Stimulated activated naive B cell treated with anti-CD40 and anti-IgM and Interleukin-4, amounts not matched to agents 10 μg/mL and 1 μg/mL and 100 μg/mL, for 72 hours (primary cell): Measurements from ENCODE around the gene STRN3.

Experiments used
- ATAC-seq, 2 donors: fragments of 150-1000 bp; cut with Tn5 transposase; replicated peaks; 2 replicates each; pipeline ENCODE4 v1.10.0; 2021; ENCODE audit warnings: moderate library complexity in 1 of 2
- DNase-seq: peaks from one replicate; pipeline ENCODE4 v3.0.0; 2021
- H3K27ac Mint-ChIP-seq: one replicate; pipeline ENCODE4 v1.8.0; 2022; ENCODE audit warnings: mild to moderate bottlenecking, mixed read lengths
- H3K27me3 Mint-ChIP-seq, 2 donors: one replicate each; pipeline ENCODE4 v1.8.0; 2022; ENCODE audit warnings: mixed read lengths in 2 of 2
- H3K36me3 Mint-ChIP-seq, 2 donors: one replicate each; pipeline ENCODE4 v1.8.0; 2022; ENCODE audit warnings: mixed read lengths in 2 of 2, mild to moderate bottlenecking in 1 of 2
- H3K4me1 Mint-ChIP-seq, 2 donors: one replicate each; pipeline ENCODE4 v1.8.0; 2022; ENCODE audit warnings: mixed read lengths in 2 of 2, mild to moderate bottlenecking in 1 of 2
- H3K4me3 Mint-ChIP-seq, 2 donors: one replicate each; pipeline ENCODE4 v1.8.0; 2022; ENCODE audit warnings: mild to moderate bottlenecking in 2 of 2, mixed read lengths in 2 of 2, moderate library complexity in 1 of 2
- H3K9me3 Mint-ChIP-seq, 2 donors: one replicate each; pipeline ENCODE4 v1.8.0; 2022; ENCODE audit warnings: mixed read lengths in 2 of 2, mild to moderate bottlenecking in 1 of 2

The STRN3 gene

GRCh38 chr14:30855345-30856037, 170.7 kb downstream of the STRN3 start:
- H3K4me1 Mint-ChIP-seq, result peaks cover 20 to 25% of the 10 kb centered on the region in 2 donors
- ATAC-seq (peak; percentile 87 to 89), DNase-seq (peak; percentile 76)
- H3K36me3 Mint-ChIP-seq, result peaks cover 1 to 7% of the 10 kb centered on the region in 2 donors
- H3K27me3 Mint-ChIP-seq, result peaks cover 2 to 11% of the 10 kb centered on the region in 2 donors
- peak overlapping the region; percentile 9 to 46 for H3K4me3 Mint-ChIP-seq
- peak overlapping the region; percentile 93 for H3K27ac Mint-ChIP-seq
- peaks cover 5 to 6% of the 10 kb centered on the region in 2 donors for H3K9me3 Mint-ChIP-seq

- peak; percentile 35 to 38 for ATAC-seq
- peaks cover 5 to 6% of the 10 kb centered on the region in 2 donors for H3K9me3 Mint-ChIP-seq
- no peak overlapping the region for H3K27ac Mint-ChIP-seq
- no peak for DNase-seq
- peaks cover 1 to 7% of the 10 kb centered on the region in 2 donors for H3K36me3 Mint-ChIP-seq
- H3K4me1 Mint-ChIP-seq, result peaks cover 26 to 30% of the 10 kb centered on the region in 2 donors
- peaks cover 3 to 16% of the 10 kb centered on the region in 2 donors for H3K27me3 Mint-ChIP-seq
- H3K4me3 Mint-ChIP-seq, result no peak overlapping the region
Measured at GRCh38 chr14:30854492-30854891, 171.7 kb downstream of the STRN3 start.

GRCh38 chr14:30853946-30854345, 172.2 kb downstream of the STRN3 start:
- Mint-ChIP-seq H3K4me3 (no peak overlapping the region), H3K27ac (no peak overlapping the region), H3K27me3 (peaks cover 7 to 22% of the 10 kb centered on the region in 2 donors), H3K36me3 (peaks cover 1 to 7% of the 10 kb centered on the region in 2 donors), H3K4me1 (peaks cover 30 to 35% of the 10 kb centered on the region in 2 donors), H3K9me3 (peaks cover 5 to 6% of the 10 kb centered on the region in 2 donors)
- DNase-seq (no peak), ATAC-seq (no peak)

- Mint-ChIP-seq H3K4me3 (no peak overlapping the region), H3K27me3 (peaks cover 22 to 43% of the 10 kb centered on the region in 2 donors), H3K27ac (no peak overlapping the region), H3K4me1 (peaks cover 22 to 24% of the 10 kb centered on the region in 2 donors), H3K36me3 (peaks cover 0 to 1% of the 10 kb centered on the region in 2 donors), H3K9me3 (peaks cover 0 to 2% of the 10 kb centered on the region in 2 donors)
- DNase-seq, result no peak
- ATAC-seq, result no peak
Measured at GRCh38 chr14:30849983-30850382, 176.2 kb downstream of the STRN3 start.

- ATAC-seq (peak; percentile 79 to 82), DNase-seq (peak; percentile 20)
- peak overlapping the region in 1 of 2 donors; percentile 48 for H3K4me3 Mint-ChIP-seq
Measured at GRCh38 chr14:30849354-30849753, 176.8 kb downstream of the STRN3 start.

GRCh38 chr14:30848449-30849240, 177.5 kb downstream of the STRN3 start:
- DNase-seq (no peak), ATAC-seq (peak; percentile 38 to 41)
- Mint-ChIP-seq H3K27me3 (peaks cover 27 to 48% of the 10 kb centered on the region in 2 donors), H3K27ac (peak overlapping the region; percentile 1), H3K36me3 (no peaks in the 10 kb centered on the region), H3K9me3 (peaks cover 0 to 3% of the 10 kb centered on the region in 2 donors), H3K4me1 (peaks cover 15 to 17% of the 10 kb centered on the region in 2 donors), H3K4me3 (no peak overlapping the region)

More at GRCh38 chr14:30849354-30849753, 176.8 kb downstream of the STRN3 start:
- peaks cover 18% of the 10 kb centered on the region in 2 donors for H3K4me1 Mint-ChIP-seq
- H3K36me3 Mint-ChIP-seq, result no peaks in the 10 kb centered on the region
- H3K27ac Mint-ChIP-seq, result peak overlapping the region; percentile 33
- H3K9me3 Mint-ChIP-seq, result peaks cover 0 to under 1% of the 10 kb centered on the region in 2 donors
- H3K27me3 Mint-ChIP-seq, result peaks cover 23 to 44% of the 10 kb centered on the region in 2 donors
